HG02610 (cell line): ENCODE data around the gene MYO5C.

Source experiments
- ATAC-seq: cut with Tn5 transposase; IDR thresholded peaks from one replicate; pipeline ENCODE4 v1.9.1; 2021; ENCODE audit warnings: mild to moderate bottlenecking, moderate library complexity; ENCODE audit not compliant: unreplicated experiment

MYO5C gene

GRCh38 chr15:52295421-52296001 lies at the start of gene MYO5C:
MYO5C (minus strand) TSS chr15:52295804; CDS start chr15:52295636, 168 bp downstream.
- ATAC-seq: peak; percentile 42

- ATAC-seq: no peak
Measured at GRCh38 chr15:52344592-52344991, 49.0 kb upstream of the MYO5C start.

DNA sequence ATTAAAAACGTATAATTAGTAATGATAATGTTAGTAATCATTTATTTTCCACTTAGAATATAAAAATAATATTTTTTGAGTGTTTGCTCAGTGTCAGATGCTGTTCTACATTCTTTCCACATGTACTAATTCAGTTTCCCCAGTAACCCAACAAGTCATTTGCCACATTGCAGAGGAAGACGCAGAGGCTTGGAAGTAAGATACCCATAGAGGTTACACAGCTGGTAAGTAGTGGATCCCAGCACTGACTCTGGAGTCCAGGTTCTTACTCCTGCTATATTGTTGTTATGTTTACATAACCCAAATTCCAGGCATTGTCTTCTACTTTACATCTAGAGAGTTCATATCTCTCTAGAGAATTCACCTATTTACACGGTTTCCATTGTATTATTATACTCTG lies 48.2 kb upstream of the MYO5C start:
- ATAC-seq: no peak

- ATAC-seq: no peak
Measured at GRCh38 chr15:52340093-52340492, 44.5 kb upstream of the MYO5C start.

- no peak for ATAC-seq
Measured at GRCh38 chr15:52338891-52339290, 43.3 kb upstream of the MYO5C start.

GRCh38 chr15:52338058-52338457 lies 42.5 kb upstream of the MYO5C start:
- no peak for ATAC-seq

DNA sequence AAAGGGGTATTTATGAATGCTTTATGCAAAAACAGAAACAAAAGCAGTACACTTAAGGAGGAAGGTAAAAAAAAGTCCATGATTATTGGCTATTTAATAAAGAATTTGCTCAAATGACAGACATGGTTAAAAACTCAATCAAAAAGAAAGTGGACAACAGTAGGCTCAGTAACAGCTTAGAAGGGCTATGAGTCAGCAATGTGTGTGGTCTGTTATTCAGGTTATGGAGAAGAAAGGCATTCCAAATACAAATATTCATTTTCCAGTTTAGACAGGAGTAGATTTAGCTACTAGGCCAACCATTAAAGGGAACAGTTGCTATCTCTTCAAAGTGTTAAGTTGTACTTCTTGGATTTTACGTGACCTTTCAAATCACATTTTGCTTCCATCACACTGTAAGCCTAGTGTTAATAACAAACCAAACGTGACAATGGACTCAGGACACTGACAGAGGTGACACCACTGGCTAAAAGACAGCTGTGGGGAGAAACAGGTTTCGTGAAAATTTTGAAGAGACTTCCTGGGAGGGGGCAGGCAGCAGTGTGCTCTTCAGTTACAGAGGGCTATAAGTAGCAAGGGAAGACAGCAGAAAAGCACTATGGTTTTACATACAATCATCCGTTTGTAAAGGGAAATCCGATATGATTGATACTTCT lies 41.7 kb upstream of the MYO5C start:
- ATAC-seq: no peak

GRCh38 chr15:52336529-52336928 lies 40.9 kb upstream of the MYO5C start:
- ATAC-seq: no peak

- ATAC-seq: no peak
Measured at GRCh38 chr15:52334491-52335160, 39.0 kb upstream of the MYO5C start.

DNA sequence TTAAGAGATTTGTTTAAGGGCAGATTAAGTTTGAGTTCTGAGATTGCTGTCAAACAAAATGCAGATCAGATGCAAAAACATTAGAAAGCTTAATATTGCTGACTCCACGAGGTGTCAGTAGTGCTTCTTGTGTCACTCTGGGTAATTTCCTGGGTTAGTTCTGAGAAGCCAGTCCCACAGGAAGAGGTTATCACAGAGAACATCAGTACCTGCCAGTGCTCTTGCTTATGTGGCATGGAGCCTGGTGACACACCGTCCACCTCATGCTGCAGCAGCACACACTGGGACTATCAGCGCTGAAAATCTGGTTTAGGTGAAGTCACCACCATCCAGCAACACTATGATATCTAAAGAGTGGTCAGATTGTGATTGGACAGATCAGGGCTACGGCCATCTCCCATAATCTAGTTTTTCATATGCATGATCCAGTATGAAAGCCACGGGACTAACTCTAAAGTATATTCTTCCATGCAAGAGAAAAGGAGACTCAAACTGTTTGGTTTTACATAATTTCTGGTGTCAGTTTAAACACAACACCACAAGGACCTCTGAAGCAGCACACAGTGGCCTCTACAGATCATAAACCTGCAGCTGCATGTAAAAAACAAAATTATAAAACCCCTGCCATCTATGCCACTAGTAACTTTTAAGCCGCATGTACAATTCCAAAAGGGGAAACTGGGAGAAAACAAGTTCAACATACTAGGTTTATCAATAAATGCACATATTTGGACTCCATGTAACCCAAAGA lies 36.1 kb upstream of the MYO5C start:
- ATAC-seq: peak; percentile 96

DNA sequence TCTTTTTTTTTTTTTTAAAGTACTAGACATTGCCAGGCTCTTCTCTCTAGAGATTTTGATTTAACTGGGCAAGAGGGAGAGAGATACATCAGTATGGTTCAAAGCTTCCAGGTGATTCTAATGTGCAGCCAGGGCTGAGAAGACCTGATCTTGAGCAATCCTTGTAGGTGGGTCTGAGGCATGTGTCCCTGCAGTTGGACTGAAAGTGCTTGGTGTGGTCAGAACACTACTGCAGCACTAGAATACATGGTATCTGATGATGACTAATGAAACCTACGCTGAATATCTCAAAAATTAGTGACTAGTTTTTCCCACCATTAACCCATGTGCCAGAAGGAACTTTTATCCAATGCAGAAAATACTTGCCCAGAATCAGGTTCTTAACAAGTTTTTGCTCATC lies 34.4 kb upstream of the MYO5C start:
- no peak for ATAC-seq

DNA sequence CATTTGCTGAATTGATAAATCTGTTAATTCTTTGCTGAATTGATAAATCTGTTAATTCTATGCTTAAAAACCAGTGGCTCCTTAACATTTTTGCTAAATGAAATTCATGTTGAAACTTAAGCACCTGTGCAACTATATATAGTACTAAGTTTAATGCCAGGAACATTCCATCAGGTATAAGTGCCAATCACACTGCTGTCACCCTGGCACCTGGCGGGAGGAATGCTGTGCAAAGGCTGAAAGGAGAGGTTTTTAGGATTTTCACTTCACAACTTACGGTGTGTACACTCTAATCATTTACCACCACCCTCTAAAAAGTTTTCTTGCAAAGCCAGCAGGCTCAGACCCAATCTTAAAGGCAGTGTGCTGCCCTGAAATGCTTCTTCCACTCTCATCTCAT lies 33.5 kb upstream of the MYO5C start:
- ATAC-seq: no peak

GRCh38 chr15:52328680-52329079 lies 33.1 kb upstream of the MYO5C start:
- ATAC-seq: no peak

GRCh38 chr15:52326756-52327155 lies 31.2 kb upstream of the MYO5C start:
- no peak for ATAC-seq

- ATAC-seq: no peak
Measured at GRCh38 chr15:52324109-52324508, 28.5 kb upstream of the MYO5C start.

DNA sequence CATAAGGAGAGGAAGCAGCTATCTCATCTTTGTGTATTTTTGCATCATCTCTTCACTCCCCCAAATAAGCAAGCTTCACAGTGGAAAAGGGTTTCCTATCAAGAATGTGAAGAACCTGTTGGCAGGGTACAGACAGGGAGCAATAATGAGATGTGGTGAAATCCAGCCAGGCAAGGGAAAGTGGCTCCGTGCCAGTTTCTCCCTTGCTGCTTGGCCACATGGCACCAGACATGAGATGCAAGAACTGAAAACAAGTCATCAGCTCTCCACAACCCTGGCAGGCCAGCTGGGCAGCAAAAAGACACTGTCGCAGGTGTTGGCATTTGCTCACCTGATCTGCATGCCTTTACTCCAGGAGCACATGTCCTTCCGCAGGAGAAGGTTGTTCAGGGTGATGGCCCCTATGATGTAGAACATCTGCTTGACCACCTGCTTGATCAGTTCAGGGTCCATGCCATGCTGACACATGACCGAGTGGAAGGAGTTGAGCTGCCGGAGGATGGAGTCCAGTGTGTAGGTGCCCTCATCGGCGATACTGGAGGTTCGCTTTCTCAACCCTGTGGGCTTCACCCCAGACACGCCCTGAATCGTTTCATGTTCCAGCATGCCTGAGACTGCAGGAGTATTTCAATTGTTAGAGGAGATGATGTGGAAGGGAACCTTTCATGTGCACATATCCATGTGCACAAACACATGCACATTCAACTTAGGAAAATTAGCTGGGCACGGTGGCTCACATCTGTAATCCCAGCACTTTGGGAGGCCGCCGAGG lies 23.3 kb upstream of the MYO5C start:
- no peak for ATAC-seq

- no peak for ATAC-seq
Measured at GRCh38 chr15:52317688-52318087, 22.1 kb upstream of the MYO5C start.

DNA sequence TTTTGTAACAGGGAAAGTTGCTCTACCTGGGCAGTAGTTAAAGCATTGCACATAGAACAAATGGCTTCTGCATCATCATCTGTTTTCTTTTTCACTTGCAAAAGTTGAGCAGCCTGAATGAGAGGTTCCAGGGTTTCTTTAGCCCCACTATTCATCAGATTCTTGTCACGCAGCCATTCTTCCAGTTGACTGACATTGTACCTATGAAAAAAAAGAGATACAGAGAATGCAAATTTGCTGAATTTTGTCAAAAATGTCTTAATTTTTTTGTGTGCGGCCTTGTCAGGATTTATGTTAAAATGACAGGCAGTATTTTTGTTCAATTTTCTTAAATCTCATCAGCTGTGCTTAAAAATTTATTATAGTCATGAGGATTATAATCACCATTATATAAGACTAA lies 21.4 kb upstream of the MYO5C start:
- ATAC-seq: no peak

DNA sequence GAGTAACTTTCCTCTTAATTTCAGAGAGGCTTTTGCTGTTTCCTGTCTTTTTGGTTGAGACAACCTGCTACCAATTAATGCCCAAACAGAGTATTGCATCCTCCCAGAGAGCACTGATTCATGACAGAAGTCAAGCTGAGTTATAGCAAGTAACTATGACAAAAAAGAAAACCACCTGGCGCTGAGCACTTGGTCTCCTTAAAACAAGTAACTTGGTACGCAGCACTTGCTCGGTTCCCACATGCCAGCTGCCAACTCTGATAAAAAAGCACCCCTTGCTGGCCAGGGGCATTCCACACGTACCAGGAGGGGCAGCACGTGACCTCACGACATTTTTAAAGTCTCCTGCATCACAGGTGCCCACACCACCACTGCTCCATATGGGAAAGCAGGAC lies 13.5 kb upstream of the MYO5C start:
- ATAC-seq: peak; percentile 81

GRCh38 chr15:52308446-52309153 lies 13.0 kb upstream of the MYO5C start:
- peak; percentile 33 for ATAC-seq
